HepG2 (cell line): Measurements from ENCODE around the gene L3MBTL1.

Experiments
- BRD4 ChIP-seq: sonication (generic); formaldehyde crosslinking; IDR thresholded peaks from 2 replicates; pipeline ENCODE4 v1.4.0; 2020; ENCODE audit warnings: missing genetic modification reagents
- HDAC1 ChIP-seq: sonication (generic); formaldehyde crosslinking; IDR thresholded peaks from 2 replicates; pipeline ENCODE4 v1.5.1; 2020; ENCODE audit warnings: mild to moderate bottlenecking, missing genetic modification reagents
- TF ChIP-seq, protein P1 (sequence below): sonication (generic); formaldehyde crosslinking; IDR thresholded peaks from 2 replicates; pipeline ENCODE4 v1.5.0; 2020; ENCODE audit warnings: mild to moderate bottlenecking, missing genetic modification reagents, moderate library complexity

- TF ChIP-seq BRD4 (CRISPR knock-in tag) (no peak), HDAC1 (CRISPR knock-in tag) (no peak)
- TF ChIP-seq, protein P1, sequence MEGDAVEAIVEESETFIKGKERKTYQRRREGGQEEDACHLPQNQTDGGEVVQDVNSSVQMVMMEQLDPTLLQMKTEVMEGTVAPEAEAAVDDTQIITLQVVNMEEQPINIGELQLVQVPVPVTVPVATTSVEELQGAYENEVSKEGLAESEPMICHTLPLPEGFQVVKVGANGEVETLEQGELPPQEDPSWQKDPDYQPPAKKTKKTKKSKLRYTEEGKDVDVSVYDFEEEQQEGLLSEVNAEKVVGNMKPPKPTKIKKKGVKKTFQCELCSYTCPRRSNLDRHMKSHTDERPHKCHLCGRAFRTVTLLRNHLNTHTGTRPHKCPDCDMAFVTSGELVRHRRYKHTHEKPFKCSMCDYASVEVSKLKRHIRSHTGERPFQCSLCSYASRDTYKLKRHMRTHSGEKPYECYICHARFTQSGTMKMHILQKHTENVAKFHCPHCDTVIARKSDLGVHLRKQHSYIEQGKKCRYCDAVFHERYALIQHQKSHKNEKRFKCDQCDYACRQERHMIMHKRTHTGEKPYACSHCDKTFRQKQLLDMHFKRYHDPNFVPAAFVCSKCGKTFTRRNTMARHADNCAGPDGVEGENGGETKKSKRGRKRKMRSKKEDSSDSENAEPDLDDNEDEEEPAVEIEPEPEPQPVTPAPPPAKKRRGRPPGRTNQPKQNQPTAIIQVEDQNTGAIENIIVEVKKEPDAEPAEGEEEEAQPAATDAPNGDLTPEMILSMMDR (CRISPR knock-in tag) = no peak
These were observed 33.2 kb downstream of the L3MBTL1 start for GRCh38 chr20:43540673-43541060.
